ENCODE measurements around the gene ANKRD13A.
A peak's percentile ranks its signal among the peaks of the same experiment; 100 is the strongest.
"Not testable (repeated sequence)": the region's sequence is repeated elsewhere in the genome, so short reads cannot be mapped to it uniquely, and the experiment has no call there.

Gene ANKRD13A

DNA sequence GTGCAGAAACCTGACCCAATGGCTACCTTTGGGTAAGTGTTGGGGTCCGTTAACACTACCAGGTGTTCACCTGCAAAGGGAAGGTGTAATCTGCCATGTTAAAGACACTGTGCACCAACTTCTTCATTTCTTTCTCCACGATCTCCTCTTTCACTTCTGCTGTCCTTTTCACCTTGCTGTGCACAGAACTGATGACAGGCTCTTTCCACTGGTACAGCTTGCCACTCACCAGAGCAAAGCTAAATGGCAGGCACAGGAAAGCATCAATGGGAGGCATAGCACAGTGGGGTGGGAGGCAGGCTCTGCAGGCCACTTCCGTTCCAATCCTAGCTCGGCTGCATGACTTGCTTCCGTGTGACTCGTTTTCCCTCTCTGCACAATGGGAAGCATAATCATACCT is 51.7 kb downstream of the ANKRD13A start:
- no peak for DNase-seq

DNA sequence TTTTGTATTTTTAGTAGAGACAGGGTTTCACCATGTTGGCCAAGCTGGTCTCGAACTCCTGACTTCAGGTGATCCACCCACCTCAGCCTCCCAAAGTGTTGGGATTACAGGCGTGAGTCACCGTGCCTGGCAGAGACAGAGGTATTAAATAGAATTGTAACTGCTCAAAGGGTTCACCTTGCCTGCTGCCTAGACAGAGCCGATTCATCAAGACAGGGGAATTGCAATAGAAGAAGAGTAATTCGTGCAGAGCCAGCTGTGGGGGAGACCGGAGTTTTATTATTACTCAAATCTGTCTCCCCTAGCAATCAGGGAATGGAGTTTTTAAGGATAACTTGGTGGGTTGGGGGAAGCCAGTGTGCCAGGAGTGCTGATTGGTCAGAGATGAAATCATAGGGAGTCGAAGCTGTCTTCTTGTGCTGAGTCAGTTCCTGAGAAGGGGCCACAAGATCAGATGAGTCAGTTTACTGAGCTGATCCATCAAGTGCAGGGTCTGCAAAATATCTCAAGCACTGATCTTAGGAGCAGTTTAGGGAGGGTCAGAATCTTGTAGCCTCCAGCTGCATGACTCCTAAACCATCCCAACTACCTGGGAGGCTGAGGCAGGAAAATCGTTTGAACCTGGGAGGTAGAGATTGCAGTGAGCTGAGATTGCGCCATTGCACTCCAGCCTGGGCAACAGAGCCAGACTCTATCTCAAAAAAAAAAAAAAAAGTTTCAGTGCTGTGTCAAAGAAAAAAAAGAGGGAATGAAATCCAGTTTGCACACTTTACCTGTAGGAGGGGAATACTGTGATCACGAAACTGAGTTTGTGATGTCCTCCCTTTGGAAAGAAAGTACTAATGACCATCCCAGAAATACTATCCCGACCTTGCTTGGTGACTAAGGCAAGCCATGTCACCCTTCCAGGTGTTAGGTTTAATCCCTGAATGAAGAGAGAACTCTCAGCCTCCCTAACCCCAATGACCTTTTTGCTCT is 56.4 kb downstream of the ANKRD13A start:
- not testable (repeated sequence) for DNase-seq

DNA sequence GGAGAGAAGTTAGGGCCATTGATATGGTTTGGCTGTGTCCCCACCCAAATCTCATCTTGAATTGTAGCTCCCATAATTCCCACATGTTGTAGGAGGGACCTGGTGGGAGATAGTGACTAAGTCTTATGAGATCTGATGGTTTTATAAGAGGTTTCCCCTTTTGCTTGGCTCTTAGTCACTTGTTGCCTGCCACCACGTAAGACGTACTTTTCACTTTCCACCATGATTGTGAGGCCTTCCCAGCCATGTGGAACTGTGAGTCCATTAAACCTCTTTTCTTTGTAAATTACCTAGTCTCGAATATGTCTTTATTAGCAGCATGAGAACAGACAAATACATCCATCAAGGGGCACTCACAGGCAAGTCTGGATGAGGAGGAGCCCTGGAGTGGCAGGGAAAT is 57.4 kb downstream of the ANKRD13A start:
- not testable (repeated sequence) for DNase-seq

DNA sequence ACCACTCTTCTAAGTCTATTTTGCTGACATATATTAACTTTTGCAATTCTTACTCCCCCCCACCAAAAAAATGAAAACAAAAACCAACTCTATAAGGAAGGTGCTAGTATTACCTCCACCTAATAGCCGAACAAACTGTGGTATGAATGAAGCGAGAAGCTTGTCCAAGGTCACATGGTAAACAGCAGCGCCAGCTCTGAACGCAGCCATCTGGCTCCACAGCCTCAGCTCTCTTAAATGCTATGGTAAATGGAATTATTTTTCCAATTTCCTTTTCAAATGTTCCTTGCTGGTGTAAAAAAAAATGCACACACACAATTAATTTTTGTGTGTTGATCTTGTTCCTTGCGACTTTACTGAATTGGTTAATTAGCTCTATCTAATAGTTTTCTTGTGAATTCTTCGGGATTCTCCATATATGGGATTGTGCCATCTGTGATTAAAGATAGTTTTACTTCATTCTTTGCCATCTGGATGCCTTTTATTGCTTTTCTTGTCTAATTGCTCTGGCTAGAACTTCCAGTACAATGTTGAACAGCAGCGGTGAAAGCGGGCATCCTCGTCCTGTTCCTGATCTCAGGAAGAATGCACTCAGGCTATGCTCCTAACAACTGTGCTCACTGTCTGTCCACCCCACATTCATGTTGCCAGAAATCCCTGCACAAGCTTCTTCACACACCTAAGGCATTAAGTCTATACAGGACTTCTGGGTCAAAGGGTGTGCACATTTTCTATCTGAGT is 59.8 kb downstream of the ANKRD13A start:
- no peak for DNase-seq

DNA sequence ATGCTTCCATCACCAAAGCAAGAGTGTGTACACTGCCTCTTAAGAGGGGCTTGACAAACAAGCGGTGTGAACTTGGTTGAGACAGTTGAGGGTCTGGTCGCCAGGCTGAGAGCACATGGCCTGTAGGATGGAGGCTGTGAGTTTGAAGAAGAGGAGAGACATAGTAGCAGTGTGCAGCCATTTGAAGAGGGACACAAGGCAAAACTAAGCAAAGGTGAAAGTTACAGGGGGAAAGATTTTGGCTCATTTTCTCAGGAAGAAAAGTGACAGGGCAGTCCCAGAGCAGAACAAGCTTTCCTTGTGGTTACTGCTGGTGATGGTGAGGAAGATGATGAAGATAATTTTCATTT is 60.4 kb downstream of the ANKRD13A start:
- DNase-seq, result no peak

DNA sequence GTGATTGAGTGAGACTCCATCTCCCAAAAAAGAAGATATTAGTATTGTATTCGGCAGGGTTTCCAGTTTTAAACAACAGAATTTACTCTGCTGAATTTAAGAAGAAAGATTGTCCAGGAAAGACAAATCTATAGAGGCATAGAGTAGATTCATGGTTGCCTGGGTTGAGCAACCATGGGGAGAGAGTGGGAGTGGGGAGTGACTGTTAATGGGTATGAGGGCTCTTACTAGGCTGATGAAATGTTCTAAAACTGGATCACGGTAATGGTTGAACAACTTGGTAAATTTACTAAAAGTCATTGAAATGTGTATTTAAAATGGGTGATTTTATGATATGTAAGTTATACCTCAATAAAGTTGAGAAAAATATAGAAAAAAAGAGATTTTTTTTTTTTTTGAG is 63.0 kb downstream of the ANKRD13A start:
- no peak for DNase-seq

DNA sequence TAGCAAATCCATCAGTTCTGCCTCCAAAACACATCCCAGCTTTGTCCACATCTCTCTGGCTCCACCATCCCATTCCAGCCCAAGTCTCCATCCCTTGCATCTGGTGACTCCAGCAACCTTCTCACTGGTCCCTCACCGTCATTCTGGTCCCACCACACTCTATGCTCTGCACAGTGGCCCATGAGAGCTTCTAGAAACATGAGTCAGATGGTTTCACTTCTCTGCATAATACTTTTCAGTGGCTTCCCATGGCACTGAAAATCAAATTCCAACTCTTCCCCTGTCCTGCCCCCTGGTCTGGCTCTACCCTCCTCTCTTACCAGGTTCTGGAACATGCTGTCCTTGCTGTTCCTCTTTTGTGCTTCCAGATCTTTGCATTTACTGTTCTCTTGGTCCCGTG is 66.3 kb downstream of the ANKRD13A start:
- no peak for DNase-seq

DNA sequence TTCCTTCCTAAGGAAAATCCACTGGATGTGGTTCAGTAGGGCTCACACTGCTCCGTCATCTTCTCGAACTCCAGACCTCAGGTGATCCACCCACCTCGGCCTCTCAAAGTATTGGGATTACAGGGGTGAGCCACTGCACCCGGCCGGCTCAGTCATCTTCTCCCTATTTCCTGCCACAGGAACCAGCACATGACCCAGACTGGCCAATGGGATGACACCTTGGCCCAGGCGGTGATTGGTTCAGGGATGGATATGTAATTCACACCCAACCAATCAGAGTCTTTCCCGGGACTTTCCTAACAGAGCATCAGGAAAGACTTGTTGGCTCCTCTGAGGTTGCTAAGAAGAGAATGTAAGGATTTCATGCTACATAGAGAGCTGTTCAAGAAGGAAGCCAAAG is 68.3 kb downstream of the ANKRD13A start:
- no peak for DNase-seq

DNA sequence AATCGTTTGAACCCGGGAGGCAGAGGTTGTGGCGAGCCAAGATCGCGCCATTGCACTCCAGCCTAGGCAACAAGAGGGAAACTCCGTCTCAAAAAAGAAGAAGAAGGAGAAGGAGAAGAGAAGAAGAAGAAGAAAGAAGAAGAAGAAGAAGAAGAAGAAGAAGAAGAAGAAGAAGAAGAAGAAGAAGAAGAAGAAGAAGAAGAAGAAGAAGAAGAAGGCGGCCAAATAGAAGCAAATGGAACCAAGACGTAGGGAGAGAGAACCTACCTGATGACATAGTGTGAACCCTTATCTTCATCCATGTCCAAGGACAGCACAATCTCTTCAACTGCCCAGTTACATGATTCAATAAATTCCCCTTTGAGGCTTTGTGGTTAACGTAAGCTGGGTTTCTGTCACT is 68.9 kb downstream of the ANKRD13A start:
- DNase-seq, result not testable (repeated sequence)

DNA sequence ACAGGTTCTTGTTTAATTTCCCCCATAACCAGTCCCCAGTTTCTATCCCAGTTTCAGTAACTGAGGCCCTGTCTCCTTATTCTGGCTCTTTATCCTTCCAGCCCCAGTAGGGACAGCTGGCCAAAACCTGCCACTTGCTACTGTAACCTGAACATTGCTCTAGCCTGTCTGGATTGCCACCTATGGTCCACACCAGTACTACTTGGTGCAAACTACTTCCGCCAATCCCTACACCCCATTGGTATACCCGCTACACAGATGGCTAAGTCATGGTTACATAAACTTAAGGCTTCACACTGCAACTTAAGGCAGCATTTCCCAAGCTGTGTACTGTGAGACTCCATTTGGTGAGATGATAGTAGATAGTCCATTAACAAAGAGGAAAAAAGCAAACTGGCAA is 69.4 kb downstream of the ANKRD13A start:
- DNase-seq, result no peak

DNA sequence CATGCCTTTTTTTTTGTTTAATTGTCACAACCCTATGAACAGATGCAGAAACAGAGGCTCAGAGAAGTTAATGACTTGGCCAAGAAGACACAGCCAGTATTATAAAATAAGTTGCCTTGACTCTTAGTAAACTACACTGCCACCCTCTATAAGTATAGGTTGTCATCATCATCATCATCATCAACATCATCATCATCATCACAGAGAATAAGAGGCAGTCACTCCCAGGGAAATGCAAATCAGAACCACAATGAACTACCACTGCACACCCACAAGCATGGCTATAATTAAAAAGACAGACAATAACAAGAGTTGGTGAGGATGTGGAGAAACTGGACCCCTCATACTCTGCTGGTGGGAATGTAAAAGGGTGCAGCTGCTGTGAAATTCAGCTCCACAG is 72.3 kb downstream of the ANKRD13A start:
- DNase-seq, result no peak

DNA sequence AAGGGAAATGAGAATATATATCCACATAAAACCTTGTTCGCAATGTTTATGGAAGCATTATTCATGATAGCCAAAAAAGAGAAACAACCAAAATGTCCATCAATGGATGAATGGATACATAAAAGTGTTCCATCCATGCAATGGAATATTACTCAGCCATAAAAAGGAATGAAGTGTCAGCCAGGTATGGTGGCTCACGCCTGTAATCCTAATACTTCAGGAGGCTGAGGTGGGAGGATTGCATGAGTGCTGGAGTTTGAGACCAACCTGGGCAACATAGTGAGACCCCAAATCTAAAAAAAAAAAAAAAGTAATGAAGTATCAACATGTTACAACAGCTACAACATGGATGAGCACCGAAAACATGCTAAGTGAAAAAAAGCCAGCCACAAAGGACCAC is 72.7 kb downstream of the ANKRD13A start:
- no peak for DNase-seq

DNA sequence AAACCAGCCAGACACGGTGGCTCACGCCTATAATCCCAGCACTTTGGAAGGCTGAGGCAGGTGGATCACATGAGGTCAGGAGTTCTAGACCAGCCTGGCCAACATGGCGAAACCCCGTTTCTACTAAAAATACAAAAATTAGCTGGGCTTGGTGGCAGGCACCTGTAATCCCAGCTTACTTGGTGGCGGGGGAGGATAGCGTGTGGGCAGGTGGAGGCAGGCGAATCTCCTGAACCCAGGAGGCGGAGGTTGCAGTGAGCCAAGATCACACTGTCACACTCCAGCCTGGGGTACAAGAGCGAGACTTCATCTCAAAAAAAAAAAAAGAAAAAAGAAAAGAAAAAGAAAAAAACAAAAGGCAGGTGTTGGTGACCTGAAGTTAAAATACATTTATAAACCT is 73.4 kb downstream of the ANKRD13A start:
- DNase-seq, result not testable (repeated sequence)

DNA sequence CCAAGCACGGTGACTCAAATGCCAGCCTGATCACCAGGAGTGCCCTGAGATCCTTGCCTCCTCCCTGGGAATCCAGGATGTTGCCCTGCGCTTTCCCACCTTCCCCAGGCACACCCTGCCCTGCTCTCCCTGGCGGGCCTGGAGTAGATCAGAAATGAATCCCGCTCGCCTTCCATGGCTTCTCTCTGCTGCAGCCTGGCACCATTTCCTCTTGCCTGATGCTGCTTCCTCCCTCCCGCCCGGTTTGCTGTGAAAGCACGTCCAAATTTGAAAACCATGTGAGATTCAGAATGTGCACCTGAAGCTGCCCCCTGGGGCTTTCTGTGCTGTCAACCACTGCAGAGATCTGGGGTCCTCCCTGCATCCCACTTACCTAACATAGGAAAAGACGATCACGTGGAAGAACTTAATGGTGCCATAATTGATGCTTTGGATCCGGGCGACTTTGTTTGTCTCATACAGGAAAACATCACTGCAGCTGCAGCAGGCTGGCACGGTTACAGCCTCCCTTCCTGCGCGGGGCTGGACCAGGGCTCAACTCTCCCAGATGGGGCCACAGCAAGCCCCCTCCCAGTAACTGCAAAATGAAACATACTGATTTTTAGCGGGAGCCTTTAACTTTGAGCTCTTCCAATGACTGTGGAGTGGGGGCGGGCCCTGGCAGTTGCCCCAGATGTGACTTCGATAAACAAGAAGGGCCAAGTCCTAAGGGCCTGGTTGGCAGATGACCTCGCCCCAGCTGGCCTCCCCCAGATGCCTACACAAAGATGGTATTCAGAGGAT is 74.0 kb downstream of the ANKRD13A start:
- no peak for DNase-seq

DNA sequence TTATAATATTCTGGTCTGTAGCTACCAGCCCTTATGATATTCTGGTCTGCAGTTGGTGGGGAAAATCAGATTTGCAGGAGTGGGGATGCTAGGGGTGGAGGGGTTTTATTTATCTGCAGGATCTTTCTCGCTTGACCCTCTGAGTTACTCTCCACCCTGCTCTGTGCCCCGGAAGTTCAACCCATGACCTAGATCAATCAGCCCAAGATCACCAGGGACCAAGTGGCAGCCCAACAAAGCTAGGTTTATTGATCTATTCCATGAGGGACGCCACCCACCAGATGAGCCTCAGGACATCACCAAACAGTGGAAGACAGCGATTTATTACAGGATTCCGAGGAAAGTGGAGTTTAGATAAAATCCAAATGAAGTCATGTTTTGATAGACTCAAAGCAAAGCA is 74.9 kb downstream of the ANKRD13A start:
- DNase-seq, result no peak

DNA sequence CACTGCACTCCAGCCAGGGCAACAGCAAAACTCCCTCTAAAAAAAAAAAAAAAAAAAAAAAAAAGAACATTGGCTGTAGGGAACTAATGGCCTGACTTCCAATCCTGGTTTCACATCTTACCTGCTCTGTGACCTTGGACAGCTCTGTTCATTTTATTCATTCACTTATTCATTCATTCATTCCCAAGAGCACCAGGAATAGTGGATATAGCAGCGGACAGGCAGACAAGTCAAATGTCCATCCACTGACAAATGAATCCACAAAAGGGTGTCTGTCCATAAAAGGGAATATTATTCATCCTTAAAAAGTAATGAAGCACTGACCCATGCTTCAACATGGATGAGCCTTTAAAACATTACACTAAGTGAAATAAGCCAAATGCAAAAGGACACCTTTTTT is 76.7 kb downstream of the ANKRD13A start:
- no peak for DNase-seq

DNA sequence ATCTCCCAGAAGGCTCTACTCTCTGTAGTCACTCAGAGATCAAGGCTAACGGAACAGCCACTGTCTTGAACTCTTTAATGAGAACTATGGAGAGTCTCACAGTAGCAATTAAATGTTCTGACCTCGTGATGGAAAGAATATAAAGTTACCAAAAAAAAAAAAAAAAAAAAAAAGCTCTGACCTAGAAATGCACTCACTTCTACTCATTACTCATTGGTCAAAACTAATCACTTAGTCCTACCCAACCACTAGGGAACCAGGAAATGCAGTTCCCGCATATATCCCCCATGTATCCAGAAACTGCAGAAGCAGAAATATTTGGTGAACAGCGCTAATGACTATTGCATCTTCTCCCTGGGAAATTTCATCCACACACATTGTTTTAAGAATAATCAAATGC is 78.6 kb downstream of the ANKRD13A start:
- DNase-seq, result no peak

DNA sequence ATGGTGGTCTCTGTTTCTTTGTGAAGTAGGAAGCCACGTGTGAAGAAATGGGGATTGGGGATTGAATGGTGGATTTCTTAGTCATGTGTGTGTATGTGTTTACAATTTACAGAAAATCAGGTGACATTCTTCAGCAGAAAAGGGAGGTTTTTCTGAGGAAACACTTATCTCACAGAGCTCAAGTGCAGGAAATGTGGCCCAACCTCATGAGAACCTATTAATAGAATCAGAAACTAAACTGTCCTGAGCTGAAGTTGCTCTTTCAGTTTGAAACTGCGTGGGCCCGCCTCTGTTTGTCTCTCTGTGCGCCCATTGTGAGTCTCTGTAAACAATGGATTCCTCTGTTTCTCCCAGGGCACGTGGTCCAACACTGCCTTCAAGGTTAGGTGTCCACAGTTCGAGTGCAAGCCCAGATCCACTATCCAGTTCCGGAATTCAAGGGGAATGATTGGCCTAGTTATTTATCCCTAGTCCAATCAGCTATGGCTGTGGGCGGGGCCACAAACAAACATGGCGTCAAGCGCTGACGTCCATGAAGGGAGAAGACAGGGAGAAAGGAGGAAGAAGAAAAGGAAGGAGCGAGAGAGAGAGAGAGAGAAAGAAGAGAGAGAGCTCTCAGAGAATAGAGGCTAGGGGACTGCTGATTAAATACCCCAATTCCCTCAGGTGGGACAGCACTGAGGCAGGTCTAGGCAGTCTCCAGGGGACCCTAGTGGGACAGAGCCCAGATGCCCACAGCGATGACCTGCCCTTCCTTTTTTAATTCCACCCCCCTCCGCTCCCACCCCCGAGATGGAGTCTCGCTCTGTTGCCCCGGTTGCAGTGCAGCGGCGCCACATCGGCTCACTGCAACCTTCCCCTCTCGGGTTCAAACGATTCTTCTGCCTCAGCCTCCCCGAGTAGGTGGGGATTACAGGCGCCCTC is 80.5 kb downstream of the ANKRD13A start:
- peak; percentile 50 for DNase-seq

DNA sequence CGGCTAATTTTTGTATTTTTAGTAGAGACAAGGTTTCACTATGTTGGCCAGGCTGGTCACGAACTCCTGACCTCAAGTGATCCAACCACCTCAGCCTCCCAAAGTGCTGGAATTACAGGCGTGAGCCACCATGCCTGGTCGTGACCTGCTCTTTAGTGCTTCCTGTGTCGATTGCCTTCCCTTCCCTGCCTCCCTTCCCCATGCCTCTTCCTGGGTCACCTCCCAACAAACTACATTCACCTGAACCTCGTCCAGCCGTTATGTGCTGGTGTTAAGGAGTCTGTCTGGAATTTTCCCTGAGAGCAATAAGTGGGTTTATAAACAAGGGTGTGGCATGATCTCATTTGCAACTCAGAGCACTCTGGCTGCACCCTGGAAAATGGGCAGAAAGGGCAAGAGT is 81.2 kb downstream of the ANKRD13A start:
- DNase-seq, result no peak

DNA sequence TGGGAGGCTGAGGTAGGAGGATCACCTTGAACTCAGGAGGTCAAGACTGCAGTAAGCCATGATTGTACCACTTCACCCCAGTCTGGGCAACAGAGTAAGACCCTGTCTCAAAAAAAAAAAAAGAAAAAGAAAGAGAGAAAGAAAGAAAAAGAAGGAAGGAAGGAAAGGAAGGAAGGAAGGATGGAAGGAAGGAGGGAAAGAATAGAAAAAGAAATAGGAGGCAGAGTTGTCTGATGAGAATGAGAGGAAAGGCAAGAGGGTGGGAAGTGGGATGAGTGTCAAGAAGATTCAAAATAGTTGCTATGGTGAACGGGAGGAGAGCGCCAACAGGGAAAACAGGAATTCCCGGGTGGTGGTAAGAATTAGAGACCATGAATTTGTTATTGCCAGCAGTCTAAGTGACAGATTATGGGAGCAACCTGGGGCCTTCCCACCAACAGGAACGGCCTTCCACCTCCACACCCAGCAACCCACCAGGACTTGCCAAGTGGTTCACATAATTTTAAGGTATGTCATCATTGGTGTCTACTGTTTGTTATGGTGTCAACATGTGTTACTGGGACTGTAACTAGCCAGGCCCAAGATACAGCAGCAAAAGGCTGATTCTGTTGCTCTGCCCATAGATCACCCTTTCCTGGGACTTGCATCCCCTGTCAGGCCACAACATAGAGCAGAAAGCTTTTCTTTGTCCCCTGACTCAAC is 85.2 kb downstream of the ANKRD13A start:
- DNase-seq, result no peak

DNA sequence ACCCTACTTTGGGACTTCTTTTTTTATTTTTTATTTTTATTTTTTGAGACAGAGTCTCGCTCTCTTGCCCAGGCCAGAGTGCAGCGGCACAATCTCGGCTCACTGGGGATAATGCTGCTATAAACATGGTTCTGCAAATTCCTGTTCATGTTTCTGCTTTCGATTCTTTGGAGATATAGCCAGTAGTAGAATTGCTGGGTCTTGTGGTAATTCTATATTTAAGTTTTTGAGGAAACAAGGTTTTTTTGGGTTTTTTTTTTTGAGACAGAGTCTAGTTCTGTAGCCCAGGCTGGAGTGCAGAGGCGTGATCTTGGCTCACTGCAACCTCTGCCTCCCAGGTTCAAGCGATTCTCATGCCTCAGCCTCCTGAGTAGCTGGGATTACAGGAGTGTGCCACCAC is 89.0 kb downstream of the ANKRD13A start:
- DNase-seq, result not testable (repeated sequence)

DNA sequence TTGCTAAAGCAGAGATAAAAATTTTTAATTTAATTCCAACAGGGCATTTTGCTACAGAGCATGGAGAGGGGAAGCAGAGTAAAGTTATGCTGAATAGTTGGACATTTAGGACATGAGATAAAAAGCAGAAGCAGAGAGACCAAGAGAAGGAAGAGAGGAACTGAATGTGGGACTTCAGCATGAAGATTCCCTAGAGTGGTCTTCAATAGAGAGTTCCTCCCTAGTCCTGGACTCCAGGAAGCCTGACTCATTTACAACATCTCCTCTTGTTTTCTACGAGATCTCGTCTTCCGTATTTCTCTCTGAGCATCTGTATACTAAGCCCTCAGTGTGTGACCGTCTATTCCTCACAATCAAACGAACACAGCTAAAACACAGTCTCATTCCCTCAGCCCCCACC is 89.7 kb downstream of the ANKRD13A start:
- no peak for DNase-seq

All from effector CD8-positive, alpha-beta T cell (primary cell).